Tibial artery (tissue), 4 donors: Measurements from ENCODE around the gene MRPS27.

Source experiments
- DNase-seq, 2 donors: peaks; one replicate each; pipeline ENCODE4 v3.0.0-alpha.2; 2019
- H3K27ac ChIP-seq, 2 donors: fragments of 200-600 bp; sonication (generic) in 1 of 2; 1 replicate in 1 of 2; 2 replicates in 1 of 2; pipeline ENCODE4 v1.5.1; 2018 to 2019; ENCODE audit warnings: mild to moderate bottlenecking in 1 of 2
- H3K27me3 ChIP-seq, 2 donors: fragments of 200-600 bp; sonication (generic) in 1 of 2; one replicate each; pipeline versions ENCODE4 v1.5.1 to v1.6.0; 2016 to 2019
- H3K36me3 ChIP-seq, 3 donors: fragments of 200-600 bp; sonication (generic) in 2 of 3; one replicate each; pipeline ENCODE4 v1.5.1; 2016 to 2019; ENCODE audit warnings: mild to moderate bottlenecking in 2 of 3
- H3K4me1 ChIP-seq, 4 donors: fragments of 200-600 bp; sonication (generic) in 2 of 4; 1 replicate in 3 of 4; 2 replicates in 1 of 4; pipeline ENCODE4 v1.5.1; 2016 to 2019
- H3K4me3 ChIP-seq, 2 donors: fragments of 200-600 bp; sonication (generic) in 1 of 2; 1 replicate in 1 of 2; 2 replicates in 1 of 2; pipeline ENCODE4 v1.5.1; 2018 to 2019; ENCODE audit warnings: mild to moderate bottlenecking in 2 of 2
- H3K9me3 ChIP-seq, 3 donors: fragments of 200-600 bp; sonication (generic) in 1 of 3; one replicate each; pipeline ENCODE4 v1.5.1; 2016 to 2019
- CTCF ChIP-seq, 2 experiments: fragments of 200-600 bp in 1 of 2; fragments of 450-650 bp in 1 of 2; IDR thresholded peaks; one replicate each; pipeline ENCODE4 v1.5.1; 2017 to 2019; ENCODE audit warnings: antibody characterized with exemption in 2 of 2, mild to moderate bottlenecking in 1 of 2, moderate library complexity in 1 of 2
- intact Hi-C: fragments of 100-400 bp; cut with DNase I; formaldehyde crosslinking; loops from one replicate; pipeline ENCODE4 v1.15.0; 2023; ENCODE audit warnings: low total_unique reads

MRPS27 gene

GRCh38 chr5:72252574-72253155 is 67.4 kb downstream of the MRPS27 start:
- intact Hi-C loops = no loop called here
- DNase-seq = no peak
- no peak for TF ChIP-seq CTCF (IDR thresholded peaks at IDR 0.05)
- no peaks in the 10 kb centered on the region for H3K36me3 ChIP-seq
- H3K9me3 ChIP-seq = no peaks in the 10 kb centered on the region
- peak overlapping the region; percentile 76 to 78 for H3K27ac ChIP-seq
- peaks cover 0 to 58% (median 39%) of the 10 kb centered on the region in 4 donors for H3K4me1 ChIP-seq
- H3K27me3 ChIP-seq = no peaks in the 10 kb centered on the region
- peak overlapping the region; percentile 13 to 29 for H3K4me3 ChIP-seq

- TF ChIP-seq CTCF (IDR thresholded peaks at IDR 0.05) = no peak
- Histone ChIP-seq H3K27me3 (no peaks in the 10 kb centered on the region), H3K4me1 (peaks cover 0 to 64% (median 45%) of the 10 kb centered on the region in 4 donors), H3K36me3 (no peaks in the 10 kb centered on the region), H3K27ac (peak overlapping the region; percentile 76 to 78), H3K4me3 (no peak overlapping the region), H3K9me3 (no peaks in the 10 kb centered on the region)
- intact Hi-C loops = no loop called here
- DNase-seq = no peak
These were observed 68.0 kb downstream of the MRPS27 start for GRCh38 chr5:72252008-72252407.

- H3K27me3 ChIP-seq = no peaks in the 10 kb centered on the region
- H3K4me1 ChIP-seq = peaks cover 0 to 70% (median 51%) of the 10 kb centered on the region in 4 donors
- no peak for DNase-seq
- no peak overlapping the region for H3K4me3 ChIP-seq
- no peaks in the 10 kb centered on the region for H3K9me3 ChIP-seq
- no peak for TF ChIP-seq CTCF (IDR thresholded peaks at IDR 0.05)
- intact Hi-C loops = no loop called here
- peak overlapping the region; percentile 76 to 78 for H3K27ac ChIP-seq
- no peaks in the 10 kb centered on the region for H3K36me3 ChIP-seq
These were observed 68.7 kb downstream of the MRPS27 start for GRCh38 chr5:72251386-72251785.

- Histone ChIP-seq H3K36me3 (no peaks in the 10 kb centered on the region), H3K27ac (peak overlapping the region; percentile 76 to 78), H3K4me3 (no peak overlapping the region), H3K9me3 (no peaks in the 10 kb centered on the region), H3K4me1 (peaks cover 0 to 89% (median 64%) of the 10 kb centered on the region in 4 donors), H3K27me3 (no peaks in the 10 kb centered on the region)
- intact Hi-C loops = no loop called here
- peak; percentile 52 to 82 for DNase-seq
- no peak for TF ChIP-seq CTCF (IDR thresholded peaks at IDR 0.05)
These were observed 71.5 kb downstream of the MRPS27 start for GRCh38 chr5:72248410-72248981.

GRCh38 chr5:72246954-72247442 is 73.0 kb downstream of the MRPS27 start:
- Histone ChIP-seq H3K27me3 (no peaks in the 10 kb centered on the region), H3K27ac (peak overlapping the region; percentile 76 to 78), H3K4me3 (no peak overlapping the region), H3K36me3 (no peaks in the 10 kb centered on the region), H3K9me3 (no peaks in the 10 kb centered on the region), H3K4me1 (peaks cover 0 to 85% (median 53%) of the 10 kb centered on the region in 4 donors)
- intact Hi-C loops = no loop called here
- TF ChIP-seq CTCF (IDR thresholded peaks at IDR 0.05) = no peak
- DNase-seq = no peak
